HG02885 (cell line): ENCODE measurements around the gene AAK1.

Experiments used
- ATAC-seq: cut with Tn5 transposase; IDR thresholded peaks from one replicate; pipeline ENCODE4 v1.9.1; 2021; ENCODE audit warnings: mild to moderate bottlenecking; ENCODE audit not compliant: unreplicated experiment, poor library complexity

The AAK1 gene

GRCh38 chr2:69604836-69605235 lies 38.7 kb downstream of the AAK1 start:
- ATAC-seq: no peak

- ATAC-seq: no peak
These were observed 39.4 kb downstream of the AAK1 start for GRCh38 chr2:69604026-69604678.

GRCh38 chr2:69603146-69603743 lies 40.3 kb downstream of the AAK1 start:
- ATAC-seq: no peak

GRCh38 chr2:69601179-69601612 lies 42.3 kb downstream of the AAK1 start:
- ATAC-seq: no peak

- no peak for ATAC-seq
These were observed 43.1 kb downstream of the AAK1 start for GRCh38 chr2:69600425-69600824.

- ATAC-seq: no peak
These were observed 45.5 kb downstream of the AAK1 start for GRCh38 chr2:69597843-69598610.

GRCh38 chr2:69597105-69597504 lies 46.4 kb downstream of the AAK1 start:
- no peak for ATAC-seq

GRCh38 chr2:69594341-69594740 lies 49.2 kb downstream of the AAK1 start:
- no peak for ATAC-seq

- no peak for ATAC-seq
These were observed 51.0 kb downstream of the AAK1 start for GRCh38 chr2:69592511-69592910.

GRCh38 chr2:69589973-69590652 lies 53.4 kb downstream of the AAK1 start:
- ATAC-seq: no peak

GRCh38 chr2:69588945-69589344 lies 54.6 kb downstream of the AAK1 start:
- ATAC-seq: no peak

GRCh38 chr2:69588403-69588802 lies 55.1 kb downstream of the AAK1 start:
- no peak for ATAC-seq

- no peak for ATAC-seq
These were observed 57.5 kb downstream of the AAK1 start for GRCh38 chr2:69585855-69586555.

- no peak for ATAC-seq
These were observed 59.2 kb downstream of the AAK1 start for GRCh38 chr2:69584127-69584889.

GRCh38 chr2:69583321-69583833 lies 60.2 kb downstream of the AAK1 start:
- ATAC-seq: no peak

GRCh38 chr2:69582582-69583176 lies 60.9 kb downstream of the AAK1 start:
- ATAC-seq: no peak

- no peak for ATAC-seq
These were observed 61.6 kb downstream of the AAK1 start for GRCh38 chr2:69581774-69582581.

- no peak for ATAC-seq
These were observed 63.1 kb downstream of the AAK1 start for GRCh38 chr2:69580486-69580885.
